IMR-90 (cell line): ENCODE measurements around the gene ZNF221. TPM values are rescaled to one million over a fixed set of nuclear protein-coding genes. Genes with fewer than 3 reads are reported as not detected.

ENCODE experiments used
- ATAC-seq: fragments of 200-7000 bp; cut with Tn5 transposase; 2 replicates; pipeline ENCODE4 v1.9.1; 2020; ENCODE audit warnings: low read depth, mild to moderate bottlenecking, moderate library complexity
- BruUV-seq: library from RNA; stranded (reverse); fragments of 400-500 nt; replicated peaks from 2 replicates; lab custom pipeline; 2021; lab: Mats Ljungman, UMichigan
- CTCF ChIA-PET: fragments of 300-600 bp; formaldehyde crosslinking; extraction: SDS; loops from one replicate; lab custom pipeline; 2021; ENCODE audit warnings: antibody characterized with exemption; lab: Yijun Ruan, JAX
- POLR2A ChIA-PET: fragments of 300-600 bp; sonication (Branson Sonifier 250); formaldehyde crosslinking; loops from one replicate; lab custom pipeline; 2022; ENCODE audit warnings: antibody characterized with exemption; ENCODE audit not compliant: unreplicated experiment; lab: Charles Lee
- DNase-seq: peaks from one replicate; pipeline ENCODE4 v3.0.0; 2013
- H2AFZ ChIP-seq: replicated peaks from 2 replicates; pipeline ENCODE3; 2013; ENCODE audit warnings: low read length, mild to moderate bottlenecking; ENCODE audit not compliant: poor library complexity
- H2AK5ac ChIP-seq: 2 replicates; pipeline ENCODE4 v1.6.1; 2013; ENCODE audit warnings: low read depth, low read length, inconsistent platforms
- H2AK9ac ChIP-seq: replicated peaks from 2 replicates; pipeline ENCODE3; 2013; ENCODE audit warnings: mild to moderate bottlenecking, low read depth, low read length, moderate library complexity; ENCODE audit not compliant: poor library complexity
- H2BK120ac ChIP-seq: 2 replicates; pipeline ENCODE4 v1.6.1; 2013; ENCODE audit warnings: low read depth, low read length, inconsistent platforms
- H2BK15ac ChIP-seq: 3 replicates; pipeline ENCODE4 v1.6.1; 2013; ENCODE audit warnings: low read depth, low read length, inconsistent platforms
- H2BK20ac ChIP-seq: 2 replicates; pipeline ENCODE4 v1.6.1; 2013; ENCODE audit warnings: low read depth, mild to moderate bottlenecking, inconsistent platforms, low read length, moderate library complexity
- H2BK5ac ChIP-seq: 2 replicates; pipeline ENCODE4 v1.6.1; 2013; ENCODE audit warnings: mild to moderate bottlenecking, low read depth, low read length, inconsistent platforms; ENCODE audit not compliant: poor library complexity, severe bottlenecking
- H3K14ac ChIP-seq: replicated peaks from 2 replicates; pipeline ENCODE4 v1.6.1; 2013; ENCODE audit warnings: low read depth, low read length, inconsistent platforms
- H3K18ac ChIP-seq: 2 replicates; pipeline ENCODE4 v1.6.1; 2013; ENCODE audit warnings: low read depth, low read length, control low read depth
- H3K23ac ChIP-seq: 2 replicates; pipeline ENCODE4 v1.6.1; 2013; ENCODE audit warnings: low read depth, low read length, inconsistent platforms
- H3K27ac ChIP-seq: 2 replicates; pipeline ENCODE4 v1.5.1; 2013; ENCODE audit warnings: mild to moderate bottlenecking, control low read depth, low read length; ENCODE audit not compliant: insufficient read depth
- H3K27me3 ChIP-seq: 2 replicates; pipeline ENCODE4 v1.6.1; 2013; ENCODE audit warnings: low read length; ENCODE audit not compliant: control insufficient read depth, insufficient read depth
- H3K36me3 ChIP-seq: 2 replicates; pipeline ENCODE4 v1.6.1; 2013; ENCODE audit warnings: low read length, mixed read lengths; ENCODE audit not compliant: control insufficient read depth, insufficient read depth
- H3K4ac ChIP-seq: 2 replicates; pipeline ENCODE4 v1.6.1; 2013; ENCODE audit warnings: low read depth, low read length, inconsistent platforms
- H3K4me1 ChIP-seq: 2 replicates; pipeline ENCODE4 v1.6.1; 2013; ENCODE audit warnings: low read length, mixed read lengths; ENCODE audit not compliant: control insufficient read depth, insufficient read depth
- H3K4me2 ChIP-seq: 2 replicates; pipeline ENCODE4 v1.6.1; 2013; ENCODE audit warnings: low read depth, mild to moderate bottlenecking, control low read depth, low read length, moderate library complexity
- H3K4me3 ChIP-seq: 2 replicates; pipeline ENCODE4 v1.5.1; 2013; ENCODE audit warnings: low read depth, mild to moderate bottlenecking, control low read depth, low read length, moderate library complexity; ENCODE audit not compliant: insufficient read depth
- H3K56ac ChIP-seq: 2 replicates; pipeline ENCODE4 v1.6.1; 2013; ENCODE audit warnings: low read length, inconsistent platforms; ENCODE audit not compliant: insufficient read depth; ENCODE audit errors: extremely low read depth
- H3K79me1 ChIP-seq, 2 experiments: 2 replicates each; pipeline ENCODE4 v1.6.1; 2013; ENCODE audit warnings: low read length in 2 of 2, inconsistent platforms in 1 of 2, low read depth in 1 of 2
- H3K9ac ChIP-seq: 2 replicates; pipeline ENCODE4 v1.6.1; 2013; ENCODE audit warnings: low read depth, low read length, control low read depth
- H3K9me1 ChIP-seq: 2 replicates; pipeline ENCODE4 v1.6.1; 2013; ENCODE audit warnings: low read length, inconsistent platforms; ENCODE audit not compliant: insufficient read depth
- H3K9me3 ChIP-seq: 2 replicates; pipeline ENCODE4 v1.6.1; 2013; ENCODE audit warnings: low read length; ENCODE audit not compliant: control insufficient read depth, insufficient read depth
- H4K20me1 ChIP-seq: 2 replicates; pipeline ENCODE4 v1.6.1; 2013; ENCODE audit warnings: low read length, inconsistent platforms; ENCODE audit not compliant: insufficient read depth
- H4K5ac ChIP-seq: 2 replicates; pipeline ENCODE4 v1.6.1; 2013; ENCODE audit warnings: mild to moderate bottlenecking, low read depth, low read length, control low read depth
- H4K8ac ChIP-seq, 2 experiments: 2 replicates each; pipeline ENCODE4 v1.6.1; 2013; ENCODE audit warnings: low read depth in 2 of 2, low read length in 2 of 2, control low read depth in 1 of 2, inconsistent platforms in 1 of 2
- H4K91ac ChIP-seq: 2 replicates; pipeline ENCODE4 v1.6.1; 2013; ENCODE audit warnings: low read depth, low read length, inconsistent platforms; ENCODE audit not compliant: insufficient read depth
- BHLHE40 ChIP-seq: fragments of 150-350 bp; IDR thresholded peaks from 2 replicates; pipeline ENCODE4 v1.6.1; 2016; ENCODE audit warnings: mild to moderate bottlenecking, low read depth, low read length
- CEBPB ChIP-seq: IDR thresholded peaks from 2 replicates; pipeline ENCODE4 v1.6.1; 2012; ENCODE audit warnings: low read depth, low read length, improper control_type of control experiment
- CHD1 ChIP-seq: IDR thresholded peaks from 2 replicates; pipeline ENCODE4 v1.6.1; 2012; ENCODE audit warnings: low read depth, low read length, improper control_type of control experiment
- FOS ChIP-seq: fragments of 150-350 bp; IDR thresholded peaks from 2 replicates; pipeline ENCODE4 v1.6.1; 2016; ENCODE audit warnings: low read depth, low read length
- MAFK ChIP-seq: IDR thresholded peaks from 2 replicates; pipeline ENCODE4 v1.6.1; 2012; ENCODE audit warnings: low read depth, low read length, improper control_type of control experiment
- MAZ ChIP-seq: IDR thresholded peaks from 2 replicates; pipeline ENCODE4 v1.6.1; 2012; ENCODE audit warnings: low read depth, mild to moderate bottlenecking, low read length, improper control_type of control experiment, moderate library complexity, borderline replicate concordance
- MXI1 ChIP-seq: IDR thresholded peaks from 2 replicates; pipeline ENCODE4 v1.6.1; 2012; ENCODE audit warnings: low read depth, mild to moderate bottlenecking, low read length, moderate library complexity, borderline replicate concordance
- NFE2L2 ChIP-seq: fragments of 150-350 bp; IDR thresholded peaks from 2 replicates; pipeline ENCODE4 v1.6.1; 2016; ENCODE audit warnings: low read depth, mild to moderate bottlenecking, low read length
- POLR2A ChIP-seq: IDR thresholded peaks from 2 replicates; pipeline ENCODE4 v1.6.1; 2012; ENCODE audit warnings: mild to moderate bottlenecking, low read depth, low read length
- RAD21 ChIP-seq: IDR thresholded peaks from 2 replicates; pipeline ENCODE4 v1.6.1; 2012; ENCODE audit warnings: low read length, improper control_type of control experiment
- RCOR1 ChIP-seq: IDR thresholded peaks from 2 replicates; pipeline ENCODE4 v1.6.1; 2012; ENCODE audit warnings: mild to moderate bottlenecking, low read length, improper control_type of control experiment; ENCODE audit not compliant: insufficient replicate concordance
- RFX5 ChIP-seq: IDR thresholded peaks from 2 replicates; pipeline ENCODE4 v1.8.0; 2012; ENCODE audit warnings: low read depth, mild to moderate bottlenecking, low read length, moderate library complexity
- SMC3 ChIP-seq: fragments of 150-350 bp; IDR thresholded peaks from 2 replicates; pipeline ENCODE4 v1.6.1; 2016; ENCODE audit warnings: low read depth, mild to moderate bottlenecking, antibody characterized with exemption, low read length, moderate library complexity
- dilution Hi-C: fragments of 300-500 bp; cut with HindIII; formaldehyde crosslinking; loops from one replicate; pipeline ENCODE4 v1.14.3; 2018; ENCODE audit warnings: low sequenced_read_pairs; ENCODE audit not compliant: unreplicated experiment
- in situ Hi-C: fragments of 300-500 bp; cut with MboI; formaldehyde crosslinking; loops from 3 replicates; pipeline ENCODE4 v1.14.3; 2019; ENCODE audit warnings: low sequenced_read_pairs, inconsistent platforms, mixed read lengths
- intact Hi-C: fragments of 100-400 bp; cut with micrococcal nuclease; formaldehyde crosslinking; loops from 2 replicates; pipeline ENCODE4 v1.10.0; 2022
- polyA plus RNA-seq, 3 experiments: library from polyadenylated mRNA; depleted of rRNA; stranded (reverse); fragments of >200 nt; gene quantifications; 2 replicates each; pipeline ENCODE4 v1.2.3, GENCODE V29; 2012; ENCODE audit warnings: low replicate concordance in 1 of 3
- total RNA-seq: library from RNA; depleted of rRNA; stranded (reverse); fragments of >200 nt; gene quantifications from 2 replicates; pipeline ENCODE4 v1.2.3, GENCODE V29; 2012
- TF ChIP-seq, protein P1 (sequence below): fragments of 150-350 bp; IDR thresholded peaks from 2 replicates; pipeline ENCODE4 v1.6.1; 2017; ENCODE audit warnings: mild to moderate bottlenecking, antibody characterized with exemption, low read length, low read depth
- TF ChIP-seq, protein P2 (sequence below): conservative IDR thresholded peaks from 2 replicates; pipeline ENCODE4 v1.5.1; 2012; ENCODE audit warnings: mild to moderate bottlenecking, low read depth, low read length, improper control_type of control experiment
- TF ChIP-seq, protein P3 (sequence below): fragments of 150-350 bp; IDR thresholded peaks from 2 replicates; pipeline ENCODE4 v1.6.1; 2016; ENCODE audit warnings: low read depth, mild to moderate bottlenecking, low read length, moderate library complexity, borderline replicate concordance

ZNF221 gene
- total and polyA plus RNA-seq, 2 of the 4 experiments (the other 2 are of a cell fraction) = 1.0 to 10.6 TPM

DNA sequence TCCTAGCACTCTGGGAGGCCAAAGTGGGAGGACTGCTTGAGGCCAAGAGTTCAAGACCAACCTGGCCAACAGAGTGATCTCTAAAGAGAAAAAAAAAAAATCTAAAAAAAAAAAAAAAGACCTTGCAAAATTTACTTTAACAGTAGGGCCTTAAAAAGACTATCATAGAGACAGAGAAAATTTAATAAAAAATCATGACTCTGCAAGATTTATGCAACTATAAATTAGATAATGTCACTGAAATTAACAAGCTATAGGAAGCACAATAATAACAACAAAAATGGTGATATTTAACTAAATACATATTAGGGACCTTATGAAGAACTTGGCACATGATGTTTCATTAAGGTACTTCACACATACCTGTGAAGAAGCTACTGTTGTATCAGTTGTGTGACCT is 27.2 kb upstream of the ZNF221 start:
- no peak overlapping the region for H2AFZ ChIP-seq
- no peak overlapping the region for H4K8ac ChIP-seq
- no peak overlapping the region for H2AK9ac ChIP-seq
- H3K27ac ChIP-seq = no peak overlapping the region
- H4K5ac ChIP-seq = no peak overlapping the region
- dilution Hi-C loops = no loop called here
- in situ Hi-C loops = no loop called here
- H3K56ac ChIP-seq = no peak overlapping the region
- CTCF ChIA-PET = no interaction called here
- H4K20me1 ChIP-seq = no peaks in the 10 kb centered on the region
- H3K9me1 ChIP-seq = no peaks in the 10 kb centered on the region
- H3K9me3 ChIP-seq = peaks cover 2% of the 10 kb centered on the region; the same call in 1 of the 2 replicates
- no peak overlapping the region for H3K4me3 ChIP-seq
- ATAC-seq (no peak), DNase-seq (no peak)
- no peak overlapping the region for H3K18ac ChIP-seq
- no peak overlapping the region for H2BK15ac ChIP-seq
- POLR2A ChIA-PET = no interaction called here
- H3K23ac ChIP-seq = no peak overlapping the region
- H2BK120ac ChIP-seq = no peak overlapping the region
- H3K4me2 ChIP-seq = no peak overlapping the region
- H2BK20ac ChIP-seq = no peak overlapping the region
- BruUV-seq = no TSS peak
- H2BK5ac ChIP-seq = no peak overlapping the region
- no peaks in the 10 kb centered on the region for H3K4me1 ChIP-seq
- no peaks in the 10 kb centered on the region; a peak in 1 of 4 replicates for H3K79me1 ChIP-seq
- H3K27me3 ChIP-seq = no peaks in the 10 kb centered on the region
- intact Hi-C loops = no loop called here
- H4K91ac ChIP-seq = no peak overlapping the region
- no peak overlapping the region for H3K9ac ChIP-seq
- H2AK5ac ChIP-seq = no peak overlapping the region
- peaks cover 42% of the 10 kb centered on the region for H3K36me3 ChIP-seq
- TF ChIP-seq FOS (no peak), CHD1 (no peak), MXI1 (no peak), RCOR1 (no peak), CEBPB (no peak), POLR2A (no peak), RFX5 (no peak), SMC3 (no peak), BHLHE40 (no peak), MAFK (no peak), MAZ (no peak), NFE2L2 (no peak), RAD21 (no peak)
- TF ChIP-seq, protein P1, sequence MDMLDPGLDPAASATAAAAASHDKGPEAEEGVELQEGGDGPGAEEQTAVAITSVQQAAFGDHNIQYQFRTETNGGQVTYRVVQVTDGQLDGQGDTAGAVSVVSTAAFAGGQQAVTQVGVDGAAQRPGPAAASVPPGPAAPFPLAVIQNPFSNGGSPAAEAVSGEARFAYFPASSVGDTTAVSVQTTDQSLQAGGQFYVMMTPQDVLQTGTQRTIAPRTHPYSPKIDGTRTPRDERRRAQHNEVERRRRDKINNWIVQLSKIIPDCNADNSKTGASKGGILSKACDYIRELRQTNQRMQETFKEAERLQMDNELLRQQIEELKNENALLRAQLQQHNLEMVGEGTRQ = no peak
- TF ChIP-seq, protein P2, sequence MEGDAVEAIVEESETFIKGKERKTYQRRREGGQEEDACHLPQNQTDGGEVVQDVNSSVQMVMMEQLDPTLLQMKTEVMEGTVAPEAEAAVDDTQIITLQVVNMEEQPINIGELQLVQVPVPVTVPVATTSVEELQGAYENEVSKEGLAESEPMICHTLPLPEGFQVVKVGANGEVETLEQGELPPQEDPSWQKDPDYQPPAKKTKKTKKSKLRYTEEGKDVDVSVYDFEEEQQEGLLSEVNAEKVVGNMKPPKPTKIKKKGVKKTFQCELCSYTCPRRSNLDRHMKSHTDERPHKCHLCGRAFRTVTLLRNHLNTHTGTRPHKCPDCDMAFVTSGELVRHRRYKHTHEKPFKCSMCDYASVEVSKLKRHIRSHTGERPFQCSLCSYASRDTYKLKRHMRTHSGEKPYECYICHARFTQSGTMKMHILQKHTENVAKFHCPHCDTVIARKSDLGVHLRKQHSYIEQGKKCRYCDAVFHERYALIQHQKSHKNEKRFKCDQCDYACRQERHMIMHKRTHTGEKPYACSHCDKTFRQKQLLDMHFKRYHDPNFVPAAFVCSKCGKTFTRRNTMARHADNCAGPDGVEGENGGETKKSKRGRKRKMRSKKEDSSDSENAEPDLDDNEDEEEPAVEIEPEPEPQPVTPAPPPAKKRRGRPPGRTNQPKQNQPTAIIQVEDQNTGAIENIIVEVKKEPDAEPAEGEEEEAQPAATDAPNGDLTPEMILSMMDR = no peak
- TF ChIP-seq, protein P3, sequence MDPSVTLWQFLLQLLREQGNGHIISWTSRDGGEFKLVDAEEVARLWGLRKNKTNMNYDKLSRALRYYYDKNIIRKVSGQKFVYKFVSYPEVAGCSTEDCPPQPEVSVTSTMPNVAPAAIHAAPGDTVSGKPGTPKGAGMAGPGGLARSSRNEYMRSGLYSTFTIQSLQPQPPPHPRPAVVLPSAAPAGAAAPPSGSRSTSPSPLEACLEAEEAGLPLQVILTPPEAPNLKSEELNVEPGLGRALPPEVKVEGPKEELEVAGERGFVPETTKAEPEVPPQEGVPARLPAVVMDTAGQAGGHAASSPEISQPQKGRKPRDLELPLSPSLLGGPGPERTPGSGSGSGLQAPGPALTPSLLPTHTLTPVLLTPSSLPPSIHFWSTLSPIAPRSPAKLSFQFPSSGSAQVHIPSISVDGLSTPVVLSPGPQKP = no peak
- no peak overlapping the region for H3K14ac ChIP-seq
- no peak overlapping the region for H3K4ac ChIP-seq
